Suprapubic skin (tissue), 4 donors: ENCODE results near the gene TMEM59L.

Source experiments
- CTCF ChIP-seq, 2 donors: fragments of 200-600 bp in 1 of 2; fragments of 450-650 bp in 1 of 2; sonication (generic) in 1 of 2; IDR thresholded peaks; one replicate each; pipeline ENCODE4 v1.5.1; 2016 to 2019; ENCODE audit warnings: antibody characterized with exemption in 2 of 2, mild to moderate bottlenecking in 1 of 2, moderate library complexity in 1 of 2
- POLR2A ChIP-seq, 2 donors: fragments of 450-650 bp; IDR thresholded peaks; one replicate each; pipeline ENCODE4 v1.6.1; 2017; ENCODE audit warnings: antibody characterized with exemption in 2 of 2, mild to moderate bottlenecking in 2 of 2, moderate library complexity in 2 of 2
- POLR2AphosphoS5 ChIP-seq, 3 donors: sonication (generic); formaldehyde crosslinking; IDR thresholded peaks; one replicate each; pipeline ENCODE4 v1.6.1; 2017; ENCODE audit warnings: antibody characterized with exemption in 3 of 3

- TF ChIP-seq CTCF (IDR thresholded peaks at IDR 0.05): no peak
- TF ChIP-seq POLR2AphosphoS5 (IDR thresholded peaks at IDR 0.05): no peak
- TF ChIP-seq POLR2A (IDR thresholded peaks at IDR 0.05): no peak
Measured at GRCh38 chr19:18595475-18595874, 17.2 kb upstream of the TMEM59L start.
